HG02973 (cell line): Measurements from ENCODE around the gene CLPTM1L.
"Not testable (repeated sequence)": the region's sequence is repeated elsewhere in the genome, so short reads cannot be mapped to it uniquely, and the experiment has no call there.

Source experiments
- ATAC-seq: cut with Tn5 transposase; IDR thresholded peaks from one replicate; pipeline ENCODE4 v1.9.1; 2021; ENCODE audit warnings: moderate library complexity; ENCODE audit not compliant: unreplicated experiment

Gene CLPTM1L

DNA sequence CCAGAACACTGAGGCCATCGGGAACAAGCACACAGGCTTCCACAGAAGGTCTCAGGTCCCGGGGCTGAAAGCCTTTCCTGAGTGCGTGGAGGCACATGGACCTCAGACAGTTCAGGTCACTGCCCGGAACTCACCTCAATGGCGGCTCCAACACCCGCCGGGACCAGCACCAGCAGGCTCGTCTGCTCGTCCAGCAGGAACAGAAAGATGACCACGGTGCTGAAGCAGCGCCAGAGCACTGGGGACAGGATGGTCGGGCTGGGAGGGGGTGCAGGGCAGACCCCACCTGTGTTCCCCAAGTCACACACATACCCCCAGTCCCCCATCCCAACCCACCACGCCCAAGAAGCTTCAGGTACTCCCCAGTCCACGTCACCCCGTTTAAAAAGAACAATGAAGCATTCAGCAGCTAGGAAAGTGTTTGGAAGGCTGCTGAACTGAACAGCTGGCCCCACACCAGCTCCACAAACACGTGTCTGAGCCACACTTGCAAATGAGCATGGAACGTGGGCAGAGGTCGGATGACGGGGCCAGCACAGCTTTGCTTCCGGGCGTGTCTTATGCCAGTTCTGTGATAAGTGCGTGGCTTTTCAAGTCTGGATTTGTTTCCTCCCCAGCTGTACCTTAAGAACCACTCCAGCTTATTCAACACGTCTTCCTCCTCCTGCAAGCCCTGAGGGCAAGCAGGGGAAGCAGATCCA, 14.6 kb downstream of the CLPTM1L start:
- no peak for ATAC-seq

- ATAC-seq: no peak
These were observed 15.8 kb downstream of the CLPTM1L start for GRCh38 chr5:1329111-1329579.

GRCh38 chr5:1328237-1329110, 16.4 kb downstream of the CLPTM1L start:
- ATAC-seq: not testable (repeated sequence)

GRCh38 chr5:1326901-1327756, 17.8 kb downstream of the CLPTM1L start:
- ATAC-seq: not testable (repeated sequence)

DNA sequence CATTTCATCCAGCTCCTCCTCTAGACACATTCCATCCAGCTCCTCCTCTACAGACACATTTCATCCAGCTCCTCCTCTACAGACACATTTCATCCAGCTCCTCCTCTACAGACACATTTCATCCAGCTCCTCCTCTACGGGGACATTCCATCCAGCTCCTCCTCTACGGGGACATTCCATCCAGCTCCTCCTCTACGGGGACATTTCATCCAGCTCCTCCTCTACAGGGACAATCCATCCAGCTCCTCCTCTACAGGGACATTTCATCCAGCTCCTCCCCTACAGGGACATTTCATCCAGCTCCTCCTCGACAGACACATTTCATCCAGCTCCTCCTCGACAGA, 18.4 kb downstream of the CLPTM1L start:
- not testable (repeated sequence) for ATAC-seq

GRCh38 chr5:1325870-1326531, 18.9 kb downstream of the CLPTM1L start:
- no peak for ATAC-seq

DNA sequence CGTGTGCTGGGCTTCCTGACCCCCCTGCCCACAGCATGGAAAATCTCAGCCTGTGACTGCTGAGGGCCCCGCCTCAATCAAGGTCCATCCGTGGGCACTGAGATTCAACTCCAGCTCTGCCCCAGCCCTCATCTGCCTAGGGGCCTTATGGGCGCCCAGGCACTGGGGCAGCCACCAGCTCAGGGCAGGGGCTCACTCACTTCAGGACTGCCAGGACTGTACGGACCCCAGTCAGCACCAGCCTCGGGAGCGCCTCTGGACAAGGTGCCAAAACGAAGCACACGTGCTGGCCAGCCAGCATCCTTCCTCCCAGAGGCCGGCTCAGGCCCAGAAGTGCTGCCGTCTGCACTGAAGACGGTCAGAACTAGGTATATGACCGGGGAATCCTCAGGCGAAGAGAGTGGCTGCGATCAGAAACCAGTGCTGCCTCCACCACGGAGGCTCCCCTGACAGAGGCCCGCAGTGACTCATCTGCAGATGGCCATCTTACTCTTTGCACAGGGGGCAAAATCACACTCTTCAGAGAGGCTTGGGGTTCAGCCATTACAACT, 19.6 kb downstream of the CLPTM1L start:
- ATAC-seq: no peak

DNA sequence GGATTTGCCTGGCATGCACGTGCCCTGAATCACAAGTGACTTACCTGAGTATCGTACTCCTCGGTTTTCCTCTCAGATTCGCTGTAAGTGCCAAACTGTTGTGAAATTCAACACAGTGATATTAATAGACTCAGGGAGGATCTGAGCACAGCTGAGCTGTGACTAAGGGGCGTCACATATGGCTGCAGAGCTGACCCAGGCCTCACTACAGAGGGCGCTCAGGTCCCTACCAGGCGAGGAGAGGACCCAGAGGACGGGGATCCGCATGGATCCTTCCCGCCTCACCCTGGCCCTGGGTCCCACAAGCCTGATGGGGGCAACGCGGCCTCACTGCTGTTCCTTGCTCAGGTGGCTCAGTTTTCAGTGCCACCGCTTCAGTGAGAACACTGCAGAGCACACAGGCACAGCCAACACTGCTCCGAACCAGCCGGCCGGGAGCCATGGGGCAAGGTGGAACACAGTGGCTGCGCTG, 20.1 kb downstream of the CLPTM1L start:
- ATAC-seq: no peak

GRCh38 chr5:1324301-1324700, 20.6 kb downstream of the CLPTM1L start:
- no peak for ATAC-seq

GRCh38 chr5:1323803-1324173, 21.1 kb downstream of the CLPTM1L start:
- no peak for ATAC-seq

GRCh38 chr5:1322955-1323802, 21.7 kb downstream of the CLPTM1L start:
- ATAC-seq: no peak

DNA sequence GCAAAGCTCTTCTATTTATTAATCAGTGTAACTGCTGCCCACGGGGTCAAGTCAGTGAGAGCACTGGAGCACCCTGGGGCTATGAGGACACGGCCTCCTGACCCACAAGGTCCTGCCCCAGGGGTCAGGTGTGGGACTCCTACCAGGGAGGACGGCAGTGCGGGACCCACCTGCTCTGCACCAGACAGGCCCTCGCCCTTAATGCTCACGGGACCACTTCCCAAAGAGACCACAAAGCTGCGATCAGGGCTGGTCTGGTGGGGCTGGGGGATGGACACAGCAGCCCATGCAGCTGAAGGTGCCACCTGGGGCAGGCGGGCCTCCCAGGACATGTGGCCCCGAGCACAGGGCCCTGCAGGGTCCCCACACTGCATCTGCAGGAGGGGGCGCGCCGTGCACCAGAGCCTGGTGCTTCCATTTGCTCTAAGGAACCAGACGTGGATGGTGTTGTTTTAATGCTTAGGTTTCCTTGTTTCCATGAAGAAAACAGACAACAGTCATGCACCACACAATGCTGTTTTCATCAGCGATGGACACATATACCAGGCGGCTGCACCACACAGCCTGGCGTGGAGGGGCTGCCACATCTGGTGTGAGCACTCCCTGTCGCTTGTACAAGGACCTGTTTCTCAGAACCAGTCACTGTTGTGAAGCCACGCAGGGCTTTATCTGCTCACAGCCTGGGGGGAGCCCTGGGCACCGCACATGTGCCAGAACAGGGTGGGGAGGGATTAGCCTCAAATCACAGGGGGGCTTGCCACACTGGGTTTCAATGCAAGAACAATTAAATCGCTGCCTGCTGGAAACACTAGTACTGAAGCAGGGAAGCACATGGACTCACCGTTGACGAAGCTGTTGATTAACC, 22.6 kb downstream of the CLPTM1L start:
- ATAC-seq: no peak

DNA sequence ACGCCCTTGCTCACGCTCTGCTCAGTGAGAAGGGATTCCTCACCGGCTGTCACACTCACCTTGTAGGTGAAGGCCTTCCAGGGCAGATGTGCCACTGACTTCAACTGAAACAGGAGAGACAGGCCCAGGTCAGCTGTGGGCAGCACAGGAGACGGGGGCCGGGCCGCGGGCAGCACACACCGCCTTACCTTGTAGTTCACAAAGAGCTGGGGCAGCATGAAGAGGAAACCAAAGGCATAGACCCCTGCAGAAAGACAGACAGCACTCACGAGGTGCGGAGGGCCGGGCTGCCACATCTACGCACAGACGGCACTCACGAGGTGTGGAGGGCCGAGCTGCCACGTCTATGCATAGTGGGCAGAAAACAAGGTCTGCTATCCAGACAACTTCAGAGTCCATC, 23.3 kb downstream of the CLPTM1L start:
- no peak for ATAC-seq

DNA sequence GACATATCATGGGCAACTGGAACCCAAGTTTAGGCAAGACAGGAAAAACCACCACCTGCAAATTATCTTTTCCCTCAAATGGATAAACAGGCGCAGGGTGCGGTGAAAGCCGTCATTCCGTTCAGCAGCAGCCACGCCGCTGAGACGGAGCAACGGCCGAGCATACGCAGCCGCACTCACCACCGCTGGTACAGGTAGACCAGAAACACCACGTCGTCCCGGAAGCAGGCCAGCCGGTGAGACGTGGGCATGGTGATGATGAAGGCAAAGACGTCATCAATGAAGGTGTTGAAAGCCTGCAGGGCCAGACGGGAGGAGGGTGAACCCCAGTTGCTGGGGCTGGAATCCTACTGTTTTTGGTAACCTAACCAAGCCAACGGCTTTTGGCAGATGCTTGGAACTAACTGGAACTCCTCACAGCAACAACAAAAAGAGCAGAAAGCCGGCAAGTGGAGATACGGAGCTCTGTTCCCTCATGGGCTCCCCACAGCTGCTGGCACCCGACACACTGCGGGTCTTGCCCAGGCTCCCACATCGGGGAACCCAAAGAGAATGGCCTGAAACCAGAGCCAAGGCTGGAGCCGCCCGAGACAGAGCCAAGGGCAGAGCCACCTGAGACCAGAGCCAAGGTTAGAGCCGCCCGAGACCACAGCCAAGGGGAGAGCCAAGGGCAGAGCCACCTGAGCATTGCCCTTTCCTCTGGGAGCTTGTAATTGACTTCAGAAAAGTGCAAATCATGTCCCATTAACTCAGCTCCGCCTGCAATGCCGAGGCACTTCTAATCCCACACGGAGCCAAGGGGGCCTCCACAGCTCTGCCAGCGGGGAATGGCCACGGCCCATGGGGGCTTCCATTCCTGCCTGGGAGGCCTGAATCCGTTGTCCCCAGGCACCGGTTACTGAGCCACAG, 24.2 kb downstream of the CLPTM1L start:
- ATAC-seq: no peak

- no peak for ATAC-seq
These were observed 25.3 kb downstream of the CLPTM1L start for GRCh38 chr5:1319436-1320256.

GRCh38 chr5:1318659-1319251, 26.1 kb downstream of the CLPTM1L start:
- ATAC-seq: no peak
